HepG2 (cell line): ENCODE results near the gene FOXS1. TPM values are rescaled to one million over a fixed set of nuclear protein-coding genes. Genes with fewer than 3 reads are reported as not detected.

ENCODE experiments used
- ATAC-seq: fragments of 200-7000 bp; cut with Tn5 transposase; 3 replicates; pipeline ENCODE4 v1.9.1; 2020; ENCODE audit warnings: mild to moderate bottlenecking, moderate library complexity
- BruUV-seq: library from RNA; stranded (reverse); fragments of 400-500 nt; replicated peaks from 2 replicates; lab custom pipeline; 2021; lab: Mats Ljungman, UMichigan
- CTCF ChIA-PET: fragments of 300-600 bp; formaldehyde crosslinking; extraction: SDS; loops from one replicate; lab custom pipeline; 2021; ENCODE audit warnings: low total read pairs, inconsistent platforms, low intra/inter-chr PET ratio; lab: Yijun Ruan, JAX
- POLR2A ChIA-PET: fragments of 350-600 bp; sonication (Branson Sonifier 250); formaldehyde crosslinking; loops from one replicate; lab custom pipeline; 2020; ENCODE audit warnings: antibody characterized with exemption, inconsistent platforms; lab: Yijun Ruan, JAX
- DNase-seq: peaks from one replicate; pipeline ENCODE4 v3.0.0-alpha.2; 2015; ENCODE audit warnings: low spot score
- FAIRE-seq: peaks from 3 replicates; lab custom pipeline; 2011; peaks lifted over from hg19 to GRCh38; lab: Jason Lieb, UNC
- H2AFZ ChIP-seq: one replicate; pipeline ENCODE4 v1.6.1; 2011; ENCODE audit warnings: low read length, inconsistent platforms
- H3K27ac ChIP-seq: fragments of 300-600 bp; 3 replicates; pipeline ENCODE4 v1.8.0; 2011; ENCODE audit warnings: mixed run types, mild to moderate bottlenecking, mixed read lengths, low read length, inconsistent platforms; ENCODE audit not compliant: insufficient read depth; ENCODE audit errors: extremely low read length
- H3K27me3 ChIP-seq, 2 experiments: fragments of 200-600 bp in 1 of 2; 2 replicates in 1 of 2; 3 replicates in 1 of 2; pipeline versions ENCODE4 v1.6.0 to v1.8.0; 2011; ENCODE audit warnings: low read length in 2 of 2, mild to moderate bottlenecking in 2 of 2, moderate library complexity in 2 of 2, inconsistent platforms in 1 of 2; ENCODE audit not compliant: insufficient read depth in 2 of 2, control insufficient read depth in 1 of 2
- H3K36me3 ChIP-seq, 2 experiments: fragments of 200-600 bp in 1 of 2; replicated peaks in 1 of 2; 2 replicates in 1 of 2; 3 replicates in 1 of 2; pipeline versions ENCODE4 v1.5.1 to v1.8.0; 2011; ENCODE audit warnings: low read length in 2 of 2, inconsistent platforms in 1 of 2; ENCODE audit not compliant: insufficient read depth in 2 of 2, control insufficient read depth in 1 of 2
- H3K4me1 ChIP-seq: 2 replicates; pipeline ENCODE4 v1.5.1; 2012; ENCODE audit warnings: low read length, inconsistent platforms; ENCODE audit not compliant: insufficient read depth
- H3K4me2 ChIP-seq: 2 replicates; pipeline ENCODE4 v1.6.0; 2011; ENCODE audit warnings: low read depth, low read length, inconsistent platforms
- H3K4me3 ChIP-seq, 3 experiments: fragments of 200-600 bp in 1 of 3; sonication (generic), shearing (Covaris generic) in 1 of 3; replicated peaks in 1 of 3; 2 replicates each; pipeline ENCODE4 v1.5.1; 2011 to 2016; ENCODE audit warnings: low read length in 3 of 3, inconsistent platforms in 2 of 3, low read depth in 2 of 3, mild to moderate bottlenecking in 2 of 3, control low read depth in 1 of 3, mixed read lengths in 1 of 3; ENCODE audit not compliant: insufficient read depth in 1 of 3
- H3K79me2 ChIP-seq: one replicate; pipeline ENCODE4 v1.6.1; 2011; ENCODE audit warnings: low read length, inconsistent platforms; ENCODE audit not compliant: insufficient read depth
- H3K9ac ChIP-seq: 2 replicates; pipeline ENCODE4 v1.6.0; 2011; ENCODE audit warnings: mild to moderate bottlenecking, low read depth, low read length, inconsistent platforms; ENCODE audit not compliant: insufficient read depth
- H3K9me3 ChIP-seq: 2 replicates; pipeline ENCODE4 v1.5.1; 2012; ENCODE audit warnings: mild to moderate bottlenecking, low read length
- H4K20me1 ChIP-seq: 2 replicates; pipeline ENCODE4 v1.6.0; 2011; ENCODE audit warnings: inconsistent platforms, mild to moderate bottlenecking, low read length, moderate library complexity; ENCODE audit not compliant: insufficient read depth
- ATF7 ChIP-seq, 2 experiments: fragments of 450-650 bp in 1 of 2; sonication (generic) in 1 of 2; formaldehyde crosslinking in 1 of 2; IDR thresholded peaks; 2 replicates each; pipeline versions ENCODE4 v1.4.0 to v1.6.1; 2016 to 2020; ENCODE audit warnings: antibody characterized with exemption in 1 of 2, mild to moderate bottlenecking in 1 of 2, missing genetic modification reagents in 1 of 2
- CCAR2 ChIP-seq: fragments of 200-400 bp; formaldehyde crosslinking; optimal IDR thresholded peaks from 2 replicates; pipeline ENCODE3; 2018; ENCODE audit warnings: low read depth, mild to moderate bottlenecking, low read length, moderate library complexity
- CREB1 ChIP-seq, 2 experiments: fragments of 450-650 bp in 1 of 2; IDR thresholded peaks; 2 replicates each; pipeline ENCODE4 v1.6.1; 2016 to 2017; ENCODE audit warnings: control low read depth in 1 of 2, mild to moderate bottlenecking in 1 of 2, missing compliant biosample characterization in 1 of 2, missing genetic modification characterization in 1 of 2
- FOXM1 ChIP-seq: sonication (generic); formaldehyde crosslinking; IDR thresholded peaks from 2 replicates; pipeline ENCODE4 v1.5.0; 2020; ENCODE audit warnings: missing genetic modification reagents
- HCFC1 ChIP-seq: fragments of 150-350 bp; IDR thresholded peaks from 2 replicates; pipeline ENCODE4 v1.6.1; 2014; ENCODE audit warnings: low read depth, low read length
- HMG20A ChIP-seq: IDR thresholded peaks from 2 replicates; pipeline ENCODE4 v1.6.1; 2016; ENCODE audit warnings: borderline replicate concordance
- JUN ChIP-seq: sonication (generic); formaldehyde crosslinking; IDR thresholded peaks from 2 replicates; pipeline ENCODE4 v1.4.0; 2020; ENCODE audit warnings: mild to moderate bottlenecking, missing genetic modification reagents
- SCMH1 ChIP-seq: sonication (generic); formaldehyde crosslinking; IDR thresholded peaks from 2 replicates; pipeline ENCODE4 v1.9.0; 2021; ENCODE audit warnings: missing genetic modification reagents, mild to moderate bottlenecking, borderline replicate concordance
- SRF ChIP-seq: IDR thresholded peaks from 2 replicates; pipeline ENCODE4 v1.6.1; 2011; ENCODE audit warnings: mild to moderate bottlenecking, low read depth, low read length, moderate library complexity
- ZNF33B ChIP-seq: sonication (generic); formaldehyde crosslinking; IDR thresholded peaks from 2 replicates; pipeline ENCODE4 v1.5.1; 2020; ENCODE audit warnings: mild to moderate bottlenecking, missing genetic modification reagents
- ZNF629 ChIP-seq: sonication (generic); formaldehyde crosslinking; conservative IDR thresholded peaks from 2 replicates; pipeline ENCODE4 v1.5.0; 2020; ENCODE audit warnings: missing genetic modification reagents
- WGBS: methylation state at CpG from one replicate; pipeline ENCODE4 v1.1.6; 2017; ENCODE audit warnings: low lambda C conversion rate; 5-methylcytosine and 5-hydroxymethylcytosine counted together
- in situ Hi-C: cut with HindIII; loops from 2 replicates; pipeline ENCODE4 v1.10.0; 2017; ENCODE audit warnings: low pct_unique_long_range_greater_than_20kb; ENCODE audit not compliant: extremely low pct_ligation_motif_present
- intact Hi-C: fragments of 100-400 bp; cut with micrococcal nuclease; formaldehyde crosslinking; loops from one replicate; pipeline ENCODE4 v1.10.0; 2022; ENCODE audit not compliant: unreplicated experiment
- polyA plus RNA-seq, 8 experiments: library from polyadenylated mRNA; depleted of rRNA in 3 of 8; stranded (reverse) in 7 of 8; unstranded in 1 of 8; fragments of >200 nt; fragmentation: Illumina TruSeq in 4 of 8; extraction: Trizol in 4 of 8; gene quantifications; 2 replicates each; pipeline versions ENCODE4 v1.2.1 to v1.2.3, GENCODE V29; 2011 to 2016; ENCODE audit warnings: low read depth in 4 of 8, missing spikeins in 1 of 8, mixed read lengths in 1 of 8; ENCODE audit not compliant: insufficient read depth in 1 of 8
- total RNA-seq, 5 experiments: library from RNA; depleted of rRNA; stranded (reverse); fragments of >200 nt; fragmentation: Illumina TruSeq; extraction: Trizol; gene quantifications; 2 replicates each; pipeline ENCODE4 v1.2.3, GENCODE V29; 2016; ENCODE audit warnings: low read depth in 1 of 5
- TF ChIP-seq, protein P1 (sequence below): sonication (generic); formaldehyde crosslinking; IDR thresholded peaks from 2 replicates; pipeline ENCODE4 v1.5.1; 2020; ENCODE audit warnings: mild to moderate bottlenecking, missing genetic modification reagents, moderate library complexity
- TF ChIP-seq, protein P2 (sequence below): sonication (generic); formaldehyde crosslinking; IDR thresholded peaks from 2 replicates; pipeline ENCODE4 v1.5.0; 2020; ENCODE audit warnings: missing genetic modification reagents
- TF ChIP-seq, protein P3 (sequence below): sonication (generic); formaldehyde crosslinking; IDR thresholded peaks from 2 replicates; pipeline ENCODE4 v1.4.0; 2020; ENCODE audit warnings: mild to moderate bottlenecking, missing genetic modification reagents
- TF ChIP-seq, protein P4 (sequence below): sonication (generic); formaldehyde crosslinking; IDR thresholded peaks from 2 replicates; pipeline ENCODE4 v1.5.1; 2020; ENCODE audit warnings: mild to moderate bottlenecking, missing genetic modification reagents

FOXS1 gene
- total and polyA plus RNA-seq, 2 of the 13 experiments (the other 11 are each of a cell fraction or from before 2014, with no cell fraction given) = not detected

DNA sequence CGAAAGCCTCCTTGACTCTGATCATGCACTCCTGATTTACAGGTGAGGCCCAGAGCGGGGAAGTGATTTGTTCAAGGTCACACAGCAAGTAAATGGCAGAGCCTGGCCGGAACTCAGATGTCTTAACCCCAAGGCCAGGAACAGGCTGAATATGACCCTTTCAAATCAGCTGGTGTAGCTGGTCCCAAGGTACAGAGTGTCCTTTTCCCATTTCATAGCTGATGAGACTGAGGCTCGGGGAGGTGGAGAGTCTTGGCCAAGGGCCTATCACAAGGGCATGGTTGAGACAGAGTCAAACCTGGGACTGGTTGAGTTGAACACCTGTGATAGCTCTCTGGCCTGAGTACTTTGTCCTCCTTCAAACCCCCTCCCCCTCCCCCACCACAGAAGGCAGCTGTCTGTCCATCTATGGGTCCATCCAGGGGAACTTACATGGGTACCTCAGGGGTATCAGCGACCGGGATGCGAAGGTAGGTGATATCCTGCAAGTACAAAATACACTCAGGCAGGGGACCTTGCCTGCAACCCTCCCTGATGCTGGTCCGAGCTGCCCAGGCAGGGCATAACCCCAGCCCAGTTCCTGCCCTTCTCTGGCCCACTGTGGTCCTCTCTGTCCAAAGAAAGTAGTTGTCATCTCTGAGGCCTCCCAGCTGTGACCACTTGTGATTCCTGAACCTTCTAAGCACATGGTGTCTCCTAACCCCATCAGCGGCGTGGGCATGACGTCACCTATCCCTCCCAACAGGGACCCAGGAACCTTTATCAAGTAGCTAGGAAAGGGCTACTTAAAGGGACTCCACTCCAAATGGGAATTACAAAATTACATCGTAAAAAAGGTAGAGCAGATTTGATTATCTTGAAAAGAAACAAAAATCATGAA, 19.4 kb upstream of the FOXS1 start:
- intact Hi-C loops = no loop called here
- no peak overlapping the region for H3K9ac ChIP-seq
- TF ChIP-seq, protein P1, sequence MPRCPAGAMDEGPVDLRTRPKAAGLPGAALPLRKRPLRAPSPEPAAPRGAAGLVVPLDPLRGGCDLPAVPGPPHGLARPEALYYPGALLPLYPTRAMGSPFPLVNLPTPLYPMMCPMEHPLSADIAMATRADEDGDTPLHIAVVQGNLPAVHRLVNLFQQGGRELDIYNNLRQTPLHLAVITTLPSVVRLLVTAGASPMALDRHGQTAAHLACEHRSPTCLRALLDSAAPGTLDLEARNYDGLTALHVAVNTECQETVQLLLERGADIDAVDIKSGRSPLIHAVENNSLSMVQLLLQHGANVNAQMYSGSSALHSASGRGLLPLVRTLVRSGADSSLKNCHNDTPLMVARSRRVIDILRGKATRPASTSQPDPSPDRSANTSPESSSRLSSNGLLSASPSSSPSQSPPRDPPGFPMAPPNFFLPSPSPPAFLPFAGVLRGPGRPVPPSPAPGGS = no peak
- TF ChIP-seq FOXM1 (CRISPR knock-in tag) = no peak
- peak; percentile 99 for TF ChIP-seq ATF7 (IDR thresholded peaks at IDR 0.05)
- no peak for TF ChIP-seq ATF7 (CRISPR knock-in tag; IDR thresholded peaks at IDR 0.05)
- no peak for TF ChIP-seq JUN (CRISPR knock-in tag)
- TF ChIP-seq, protein P2, sequence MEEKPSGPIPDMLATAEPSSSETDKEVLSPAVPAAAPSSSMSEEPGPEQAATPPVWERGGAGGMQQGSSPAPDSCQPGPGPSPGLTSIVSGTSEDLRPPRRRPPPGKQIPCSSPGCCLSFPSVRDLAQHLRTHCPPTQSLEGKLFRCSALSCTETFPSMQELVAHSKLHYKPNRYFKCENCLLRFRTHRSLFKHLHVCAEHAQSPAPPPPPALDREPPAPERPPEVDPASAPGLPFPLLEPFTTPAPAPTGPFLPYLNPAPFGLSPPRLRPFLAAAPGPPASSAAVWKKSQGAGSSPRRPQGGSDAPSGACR (CRISPR knock-in tag) = no peak
- TF ChIP-seq HMG20A (CRISPR knock-in tag) = no peak
- no peak for TF ChIP-seq ZNF33B
- no peak for TF ChIP-seq HCFC1
- TF ChIP-seq CREB1 (IDR thresholded peaks at IDR 0.05) = peak; percentile 96
- TF ChIP-seq CREB1 (CRISPR knock-in tag; IDR thresholded peaks at IDR 0.05) = no peak
- TF ChIP-seq, protein P3, sequence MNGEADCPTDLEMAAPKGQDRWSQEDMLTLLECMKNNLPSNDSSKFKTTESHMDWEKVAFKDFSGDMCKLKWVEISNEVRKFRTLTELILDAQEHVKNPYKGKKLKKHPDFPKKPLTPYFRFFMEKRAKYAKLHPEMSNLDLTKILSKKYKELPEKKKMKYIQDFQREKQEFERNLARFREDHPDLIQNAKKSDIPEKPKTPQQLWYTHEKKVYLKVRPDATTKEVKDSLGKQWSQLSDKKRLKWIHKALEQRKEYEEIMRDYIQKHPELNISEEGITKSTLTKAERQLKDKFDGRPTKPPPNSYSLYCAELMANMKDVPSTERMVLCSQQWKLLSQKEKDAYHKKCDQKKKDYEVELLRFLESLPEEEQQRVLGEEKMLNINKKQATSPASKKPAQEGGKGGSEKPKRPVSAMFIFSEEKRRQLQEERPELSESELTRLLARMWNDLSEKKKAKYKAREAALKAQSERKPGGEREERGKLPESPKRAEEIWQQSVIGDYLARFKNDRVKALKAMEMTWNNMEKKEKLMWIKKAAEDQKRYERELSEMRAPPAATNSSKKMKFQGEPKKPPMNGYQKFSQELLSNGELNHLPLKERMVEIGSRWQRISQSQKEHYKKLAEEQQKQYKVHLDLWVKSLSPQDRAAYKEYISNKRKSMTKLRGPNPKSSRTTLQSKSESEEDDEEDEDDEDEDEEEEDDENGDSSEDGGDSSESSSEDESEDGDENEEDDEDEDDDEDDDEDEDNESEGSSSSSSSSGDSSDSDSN = no peak
- TF ChIP-seq, protein P4, sequence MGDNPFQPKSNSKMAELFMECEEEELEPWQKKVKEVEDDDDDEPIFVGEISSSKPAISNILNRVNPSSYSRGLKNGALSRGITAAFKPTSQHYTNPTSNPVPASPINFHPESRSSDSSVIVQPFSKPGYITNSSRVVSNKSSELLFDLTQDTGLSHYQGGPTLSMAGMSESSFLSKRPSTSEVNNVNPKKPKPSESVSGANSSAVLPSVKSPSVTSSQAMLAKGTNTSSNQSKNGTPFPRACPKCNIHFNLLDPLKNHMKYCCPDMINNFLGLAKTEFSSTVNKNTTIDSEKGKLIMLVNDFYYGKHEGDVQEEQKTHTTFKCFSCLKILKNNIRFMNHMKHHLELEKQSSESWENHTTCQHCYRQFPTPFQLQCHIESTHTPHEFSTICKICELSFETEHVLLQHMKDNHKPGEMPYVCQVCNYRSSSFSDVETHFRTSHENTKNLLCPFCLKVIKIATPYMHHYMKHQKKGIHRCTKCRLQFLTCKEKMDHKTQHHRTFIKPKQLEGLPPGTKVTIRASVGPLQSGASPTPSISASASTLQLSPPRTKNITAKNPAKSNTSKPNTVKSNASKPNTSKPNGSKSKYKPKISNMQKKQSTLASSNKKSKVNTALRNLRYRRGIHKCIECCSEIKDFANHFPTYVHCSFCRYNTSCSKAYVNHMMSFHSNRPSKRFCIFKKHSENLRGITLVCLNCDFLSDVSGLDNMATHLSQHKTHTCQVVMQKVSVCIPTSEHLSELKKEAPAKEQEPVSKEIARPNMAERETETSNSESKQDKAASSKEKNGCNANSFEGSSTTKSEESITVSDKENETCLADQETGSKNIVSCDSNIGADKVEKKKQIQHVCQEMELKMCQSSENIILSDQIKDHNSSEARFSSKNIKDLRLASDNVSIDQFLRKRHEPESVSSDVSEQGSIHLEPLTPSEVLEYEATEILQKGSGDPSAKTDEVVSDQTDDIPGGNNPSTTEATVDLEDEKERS = no peak
- no peak for TF ChIP-seq SCMH1 (CRISPR knock-in tag)
- no peak for TF ChIP-seq SRF
- no peak for TF ChIP-seq CCAR2
- 0 out of 2 replicates have a peak, but pooled peaks have one; percentile 15 for TF ChIP-seq ZNF629
- H3K4me3 ChIP-seq = no peak overlapping the region
- H4K20me1 ChIP-seq = no peaks in the 10 kb centered on the region
- FAIRE-seq (no peak), DNase-seq (no peak), ATAC-seq (no peak)
- no peak overlapping the region for H3K27ac ChIP-seq
- H3K79me2 ChIP-seq = no peaks in the 10 kb centered on the region
- H3K27me3 ChIP-seq = peaks cover 11 to 41% of the 10 kb centered on the region in 2 experiments; a peak in 4 of 5 replicates
- H3K36me3 ChIP-seq = no peaks in the 10 kb centered on the region
- no peak overlapping the region for H2AFZ ChIP-seq
- no TSS peak for BruUV-seq
- H3K4me1 ChIP-seq = peaks cover 26% of the 10 kb centered on the region
- no peak overlapping the region for H3K4me2 ChIP-seq
- no peaks in the 10 kb centered on the region for H3K9me3 ChIP-seq
- CTCF ChIA-PET = no interaction called here
- WGBS = 41% methylated on average over 12 of the region's 12 CpGs
- in situ Hi-C loops = no loop called here
- POLR2A ChIA-PET = no interaction called here
